Islet of Langerhans (tissue), 1 donor: ENCODE results near the gene PRRT2.

Experiments used
- FAIRE-seq: peaks from one replicate; lab custom pipeline; 2011; peaks lifted over from hg19 to GRCh38; lab: Jason Lieb, UNC

PRRT2 gene

DNA sequence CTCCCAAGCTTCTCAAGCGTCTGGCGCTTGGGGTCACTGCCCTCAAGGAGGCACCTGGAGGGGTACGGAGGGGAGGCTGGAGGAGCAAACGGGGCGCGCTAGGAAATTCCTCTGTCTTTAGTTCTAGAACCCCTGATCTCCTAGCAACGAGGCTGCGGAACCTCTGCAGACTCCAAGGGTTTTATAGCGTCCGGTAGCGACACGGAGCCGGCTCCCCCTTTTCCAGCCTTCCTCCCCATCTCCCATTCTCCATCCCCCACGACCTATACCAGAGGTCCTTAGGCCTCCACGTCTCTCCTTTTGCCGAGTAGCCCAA, 51.6 kb downstream of the PRRT2 start:
- FAIRE-seq: no peak

DNA sequence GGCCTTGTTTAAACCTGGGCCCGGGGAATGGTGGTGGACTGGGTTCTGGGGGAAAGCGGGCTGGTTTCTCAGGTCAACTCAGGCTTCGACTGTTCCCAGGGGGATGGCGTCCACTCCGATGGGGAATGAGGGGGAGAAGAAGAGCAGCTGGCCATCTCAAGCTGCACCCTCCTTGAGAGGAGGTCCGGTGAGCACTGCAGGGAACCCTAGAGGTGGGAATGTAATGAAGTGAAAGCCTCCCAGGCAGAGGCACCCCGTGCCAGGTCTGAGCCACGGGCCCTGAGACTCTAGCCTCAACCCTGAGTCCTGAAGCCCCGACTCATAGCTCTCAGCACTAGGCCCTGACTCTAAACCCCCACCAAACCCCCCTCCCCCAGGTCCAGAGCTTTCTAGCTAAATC, 52.2 kb downstream of the PRRT2 start:
- FAIRE-seq: no peak
